ENCODE data around the gene CTXN2. TPM values are rescaled to one million over a fixed set of nuclear protein-coding genes. Genes with fewer than 3 reads are reported as not detected.

Gene CTXN2
- total and polyA plus RNA-seq, 7 donors = 0.13 to 0.27 (median 0.16) TPM; not detected in 4

- no peak for TF ChIP-seq EP300 (IDR thresholded peaks at IDR 0.05)
- no peak for TF ChIP-seq POLR2AphosphoS5 (IDR thresholded peaks at IDR 0.05)
- TF ChIP-seq CTCF (IDR thresholded peaks at IDR 0.05) = no peak
- TF ChIP-seq POLR2A (IDR thresholded peaks at IDR 0.05) = no peak
- no peaks in the 10 kb centered on the region for H3K4me1 ChIP-seq
- no peaks in the 10 kb centered on the region for H3K36me3 ChIP-seq
- no peak overlapping the region for H3K4me3 ChIP-seq
- intact Hi-C loops (cut with DNase I) = no loop called here
- H3K9me3 ChIP-seq = no peaks in the 10 kb centered on the region
- no peaks in the 10 kb centered on the region for H3K27me3 ChIP-seq
- DNase-seq = no peak
- 62 to 69% methylated on average over 2 of the region's 2 CpGs for WGBS, 2 donors
- H3K27ac ChIP-seq = no peak overlapping the region
Observed at GRCh38 chr15:48182749-48183148, 8.7 kb upstream of the CTXN2 start.

GRCh38 chr15:48185529-48185928 is 5.9 kb upstream of the CTXN2 start:
- 75 to 81% methylated on average over 3 of the region's 3 CpGs for WGBS, 2 donors
- no peak overlapping the region for H3K27ac ChIP-seq
- intact Hi-C loops (cut with DNase I) = no loop called here
- H3K27me3 ChIP-seq = no peaks in the 10 kb centered on the region
- no peak for TF ChIP-seq POLR2A (IDR thresholded peaks at IDR 0.05)
- no peak for TF ChIP-seq CTCF (IDR thresholded peaks at IDR 0.05)
- TF ChIP-seq POLR2AphosphoS5 (IDR thresholded peaks at IDR 0.05) = no peak
- TF ChIP-seq EP300 (IDR thresholded peaks at IDR 0.05) = no peak
- H3K36me3 ChIP-seq = no peaks in the 10 kb centered on the region
- H3K9me3 ChIP-seq = no peaks in the 10 kb centered on the region
- H3K4me3 ChIP-seq = no peak overlapping the region
- DNase-seq = no peak
- H3K4me1 ChIP-seq = no peaks in the 10 kb centered on the region

GRCh38 chr15:48186271-48186670 is 5.2 kb upstream of the CTXN2 start:
- H3K36me3 ChIP-seq = no peaks in the 10 kb centered on the region
- WGBS, 2 donors = 95% methylated on average over 3 of the region's 3 CpGs
- no peak for DNase-seq
- intact Hi-C loops (cut with DNase I) = no loop called here
- no peak for TF ChIP-seq POLR2A (IDR thresholded peaks at IDR 0.05)
- no peak for TF ChIP-seq POLR2AphosphoS5 (IDR thresholded peaks at IDR 0.05)
- TF ChIP-seq EP300 (IDR thresholded peaks at IDR 0.05) = no peak
- TF ChIP-seq CTCF (IDR thresholded peaks at IDR 0.05) = no peak
- H3K4me1 ChIP-seq = no peaks in the 10 kb centered on the region
- H3K4me3 ChIP-seq = no peak overlapping the region
- H3K27me3 ChIP-seq = peaks cover 0 to 5% (median 0%) of the 10 kb centered on the region in 3 donors
- no peaks in the 10 kb centered on the region for H3K9me3 ChIP-seq
- no peak overlapping the region for H3K27ac ChIP-seq

- H3K4me3 ChIP-seq = no peak overlapping the region
- WGBS, 2 donors = 1 to 4% methylated on average over 15 of the region's 15 CpGs
- TF ChIP-seq EP300 (IDR thresholded peaks at IDR 0.05) (no peak), POLR2A (IDR thresholded peaks at IDR 0.05) (no peak), POLR2AphosphoS5 (IDR thresholded peaks at IDR 0.05) (no peak), CTCF (IDR thresholded peaks at IDR 0.05) (no peak)
Observed at GRCh38 chr15:48190932-48191573, 412 bp upstream of the CTXN2 start.

GRCh38 chr15:48202068-48202467 is 10.6 kb downstream of the CTXN2 start:
- TF ChIP-seq EP300 (IDR thresholded peaks at IDR 0.05) (no peak), POLR2AphosphoS5 (IDR thresholded peaks at IDR 0.05) (no peak), POLR2A (IDR thresholded peaks at IDR 0.05) (no peak), CTCF (IDR thresholded peaks at IDR 0.05) (no peak)
- Histone ChIP-seq H3K4me3 (no peak overlapping the region), H3K4me1 (no peaks in the 10 kb centered on the region), H3K27me3 (no peaks in the 10 kb centered on the region), H3K27ac (no peak overlapping the region), H3K36me3 (no peaks in the 10 kb centered on the region), H3K9me3 (no peaks in the 10 kb centered on the region)
- intact Hi-C loops (cut with DNase I) = no loop called here
- 82 to 85% methylated on average over 1 of the region's 1 CpG for WGBS, 2 donors
- no peak for DNase-seq

More at GRCh38 chr15:48190932-48191573, 412 bp upstream of the CTXN2 start:
- H3K9me3 ChIP-seq = no peaks in the 10 kb centered on the region
- no peaks in the 10 kb centered on the region for H3K36me3 ChIP-seq
- peaks cover 0 to 28% (median 0%) of the 10 kb centered on the region in 3 donors for H3K27me3 ChIP-seq
- H3K27ac ChIP-seq = no peak overlapping the region
- intact Hi-C loops (cut with DNase I) = no loop called here
- no peak for DNase-seq
- no peaks in the 10 kb centered on the region for H3K4me1 ChIP-seq
